ENCODE data around the gene GRID1. TPM values are rescaled to one million over a fixed set of nuclear protein-coding genes. Genes with fewer than 3 reads are reported as not detected.

The GRID1 gene
- total RNA-seq, 1 donor from 2014 or later: under 0.01 TPM

DNA sequence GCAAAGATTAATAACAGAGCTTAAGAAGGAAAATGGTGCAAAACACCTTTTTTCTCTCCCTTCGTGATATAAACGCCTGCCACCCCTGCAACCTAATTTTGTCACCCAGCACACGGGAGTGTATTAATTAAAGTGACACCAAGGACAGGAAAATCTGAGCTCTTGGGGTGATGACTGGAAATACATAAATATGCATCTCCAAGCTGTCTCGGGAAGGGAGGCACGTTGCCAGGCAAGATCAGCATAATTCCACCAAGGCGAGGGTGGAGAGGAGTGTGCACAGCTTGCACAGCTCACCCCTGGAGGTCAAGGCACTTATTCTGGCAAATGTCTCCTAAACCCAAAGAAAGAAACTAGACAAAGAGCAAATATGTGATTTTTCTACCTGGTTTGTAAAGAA, 700.9 kb downstream of the GRID1 start:
- DNase-seq (ENCODE audit: low read depth in 2 of 2): no peak

DNA sequence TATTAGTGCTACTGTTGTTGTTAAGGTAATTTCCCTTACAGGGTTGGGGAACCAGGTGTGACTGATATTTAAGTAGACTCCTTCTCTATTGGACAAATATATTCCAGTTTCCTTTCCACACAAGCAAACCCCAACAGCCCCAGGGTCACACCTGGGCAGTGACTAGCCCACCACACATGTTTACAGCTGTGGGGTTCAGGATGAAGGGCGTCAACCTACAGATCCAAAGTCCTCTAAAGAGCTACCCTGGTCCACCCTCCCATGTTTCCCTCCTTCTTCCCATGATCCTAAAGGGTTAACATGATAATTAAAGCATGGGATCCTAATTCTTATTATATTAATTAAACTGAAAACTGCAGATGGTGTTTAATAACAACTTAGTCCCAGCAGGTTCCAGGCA, 701.5 kb downstream of the GRID1 start:
- DNase-seq (ENCODE audit: low read depth in 2 of 2): no peak

DNA sequence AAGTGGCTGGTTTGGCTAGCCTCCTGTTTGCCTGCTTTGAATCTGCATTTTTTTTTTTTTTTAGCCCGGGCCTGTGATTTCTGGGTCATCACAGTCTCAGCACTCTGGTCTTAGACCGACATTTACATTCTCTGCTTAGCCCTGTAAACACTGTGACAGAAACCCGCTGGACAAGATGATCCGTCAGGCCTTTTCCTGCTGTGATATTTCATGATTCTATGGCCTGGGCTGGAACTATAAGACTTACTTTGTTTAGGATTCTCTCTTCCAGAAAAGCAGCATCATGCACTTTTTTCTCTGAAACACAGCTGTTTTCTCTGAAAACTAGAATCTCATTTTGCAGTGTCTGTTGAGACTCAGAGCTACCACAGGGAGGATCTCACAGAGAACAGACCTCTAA, 705.5 kb downstream of the GRID1 start:
- no peak for DNase-seq (ENCODE audit: low read depth in 2 of 2)

DNA sequence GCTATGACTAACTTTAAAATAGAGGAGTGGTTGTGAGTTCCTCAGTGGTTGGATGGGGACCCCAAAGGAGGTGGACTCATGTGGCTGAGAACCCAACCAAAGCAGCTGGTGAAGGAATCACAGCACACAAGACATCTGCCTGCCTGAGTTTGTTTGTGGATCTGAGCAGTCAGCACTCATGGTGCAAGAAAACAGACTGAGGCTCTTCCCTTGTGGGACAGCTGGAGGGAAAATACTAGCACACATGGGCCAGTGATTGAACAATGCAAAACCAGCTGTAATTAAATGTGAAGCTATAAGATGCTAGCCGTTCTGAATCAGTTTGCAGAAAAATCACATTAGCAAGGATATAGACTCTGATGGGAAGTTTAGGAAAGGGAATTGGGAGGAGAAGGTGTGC, 707.3 kb downstream of the GRID1 start:
- DNase-seq (ENCODE audit: low read depth in 2 of 2): no peak

DNA sequence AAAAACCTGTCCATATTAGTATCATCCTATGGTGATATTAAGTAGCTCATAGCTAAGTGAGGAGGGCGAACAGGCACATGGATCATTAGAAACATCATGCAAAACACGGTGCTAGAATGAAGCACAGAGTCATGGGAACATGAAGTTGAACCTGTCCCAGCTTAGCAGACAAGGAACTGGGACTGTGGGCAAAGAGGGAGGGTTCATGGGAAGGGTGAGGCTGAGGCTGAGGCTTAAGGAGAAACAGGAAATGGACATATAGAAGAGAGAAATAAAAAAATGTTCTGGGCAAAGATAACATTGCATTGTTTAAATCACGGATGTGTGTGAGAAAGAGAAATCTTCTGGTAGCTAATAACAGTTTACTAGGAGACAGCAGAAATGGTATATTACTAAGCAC, 708.1 kb downstream of the GRID1 start:
- DNase-seq (ENCODE audit: low read depth in 2 of 2): peak in 1 of 2 donors; percentile 76

DNA sequence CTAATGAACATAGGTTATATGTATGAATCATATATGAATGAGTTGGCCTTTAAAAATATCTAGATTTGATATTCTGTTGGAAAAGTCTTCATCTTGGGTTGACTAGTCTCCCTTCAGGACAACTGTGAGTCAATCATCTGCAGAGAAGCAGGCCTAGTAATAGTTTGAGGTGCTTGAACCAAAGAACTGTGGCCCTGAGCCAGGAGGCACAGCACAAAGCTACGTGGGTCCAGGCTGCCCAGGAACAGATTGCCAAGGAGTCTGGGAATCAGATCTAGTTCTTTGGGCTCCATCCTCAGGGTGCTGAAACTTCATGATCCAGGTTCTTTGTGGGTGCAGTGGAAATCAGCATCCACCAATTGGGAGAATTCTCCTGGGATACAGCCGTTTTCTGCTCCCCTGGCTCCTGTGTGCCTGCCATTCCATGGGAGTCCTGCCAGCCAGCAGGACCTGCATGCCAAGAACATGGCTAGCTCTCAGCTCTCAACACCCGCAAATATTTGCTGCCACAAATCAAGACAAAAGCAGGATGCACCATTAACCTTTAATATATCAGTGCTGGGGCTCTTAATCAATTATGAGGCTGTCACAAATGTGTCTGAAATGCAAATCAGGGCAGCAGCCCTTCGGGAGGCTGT, 709.0 kb downstream of the GRID1 start:
- no peak for DNase-seq (ENCODE audit: low read depth in 2 of 2)

DNA sequence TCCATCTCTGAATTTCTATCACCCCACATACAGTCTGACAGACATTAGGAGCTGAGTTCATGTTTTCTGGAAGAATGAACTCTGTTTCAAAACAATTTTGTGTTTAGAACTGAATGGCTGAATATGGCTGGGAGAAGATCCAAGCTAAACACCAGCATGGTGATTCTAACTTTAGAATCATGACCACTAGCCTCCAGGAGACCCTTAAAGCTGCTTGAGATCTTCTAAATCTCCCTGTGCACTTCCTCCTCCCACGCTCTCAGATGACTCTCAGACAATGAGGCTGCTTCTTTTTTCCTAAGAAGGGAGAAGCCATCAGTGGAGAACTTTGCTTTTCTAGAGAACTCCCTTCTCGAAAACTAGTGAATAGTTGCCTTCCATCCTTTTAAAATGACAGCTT, 711.2 kb downstream of the GRID1 start:
- DNase-seq (ENCODE audit: low read depth in 2 of 2): no peak

DNA sequence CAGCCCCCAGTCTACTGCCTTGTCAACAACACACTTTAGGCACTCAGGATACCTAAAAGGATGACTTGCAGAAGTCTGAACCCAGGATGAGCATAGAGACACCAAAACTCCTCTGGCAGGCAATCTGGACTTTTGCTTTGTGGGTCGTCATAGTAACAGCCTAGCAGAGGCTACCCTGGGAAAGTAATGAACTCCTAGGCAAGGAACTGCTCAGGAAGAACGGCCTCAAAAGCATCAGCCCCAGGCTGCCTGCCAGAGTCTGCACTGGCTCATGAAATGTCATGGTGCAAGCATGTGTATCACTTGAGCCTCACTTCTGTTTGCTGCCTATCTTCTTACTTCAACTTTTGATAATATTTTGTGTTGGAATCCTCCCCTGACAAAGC, 715.1 kb downstream of the GRID1 start:
- DNase-seq (ENCODE audit: low read depth in 2 of 2): no peak

DNA sequence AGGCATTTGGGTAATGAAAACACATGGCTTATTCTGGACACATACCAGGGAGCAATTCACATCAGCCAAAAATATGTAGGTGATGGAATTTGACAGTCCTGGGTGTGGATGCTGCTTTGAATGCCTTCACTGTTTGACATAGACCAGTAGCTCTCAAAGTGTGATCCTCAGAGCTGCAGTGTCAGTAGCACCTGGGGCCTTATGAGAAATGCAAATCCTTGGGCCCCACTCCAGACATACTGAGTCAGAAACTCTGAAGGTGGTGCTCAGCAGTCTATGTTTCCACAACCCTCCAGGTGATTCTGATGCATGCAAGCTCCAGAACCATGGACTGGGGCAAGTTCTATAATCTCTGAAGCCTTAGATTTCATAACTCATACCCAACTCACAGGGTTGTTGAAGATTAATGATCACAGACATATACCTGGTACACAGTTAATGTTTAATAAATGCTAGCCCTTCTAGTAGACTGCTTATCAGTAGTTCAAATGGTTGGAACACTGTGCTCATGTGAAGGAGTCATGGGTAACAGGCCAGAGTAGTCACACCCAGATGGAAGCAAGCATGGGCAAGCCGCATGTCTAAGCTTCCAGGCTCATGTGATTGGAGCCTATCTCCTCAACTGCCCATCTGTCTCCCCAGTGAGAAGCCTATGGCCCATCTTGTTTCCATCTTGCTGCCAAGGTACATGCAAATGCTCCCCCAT, 715.7 kb downstream of the GRID1 start:
- no peak for DNase-seq (ENCODE audit: low read depth in 2 of 2)

DNA sequence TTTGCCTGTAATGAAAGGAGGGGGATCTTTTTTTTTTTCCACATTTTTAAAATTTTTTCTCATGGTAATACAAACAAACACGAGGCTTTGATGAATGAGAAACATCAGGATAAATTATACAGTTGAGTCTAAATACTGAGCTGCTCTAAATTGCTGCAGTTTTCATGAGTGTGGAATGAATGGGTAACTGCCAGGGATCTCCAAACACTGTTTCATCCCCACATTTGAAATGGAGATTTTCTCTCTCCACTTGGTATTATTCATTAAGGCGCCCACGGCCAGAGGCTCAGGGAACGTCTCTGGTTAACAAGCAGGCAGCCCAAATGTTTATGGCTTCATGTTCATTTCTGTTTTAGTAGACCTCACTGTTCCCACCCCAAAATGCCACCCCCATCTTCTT, 717.1 kb downstream of the GRID1 start:
- no peak for DNase-seq (ENCODE audit: low read depth in 2 of 2)

DNA sequence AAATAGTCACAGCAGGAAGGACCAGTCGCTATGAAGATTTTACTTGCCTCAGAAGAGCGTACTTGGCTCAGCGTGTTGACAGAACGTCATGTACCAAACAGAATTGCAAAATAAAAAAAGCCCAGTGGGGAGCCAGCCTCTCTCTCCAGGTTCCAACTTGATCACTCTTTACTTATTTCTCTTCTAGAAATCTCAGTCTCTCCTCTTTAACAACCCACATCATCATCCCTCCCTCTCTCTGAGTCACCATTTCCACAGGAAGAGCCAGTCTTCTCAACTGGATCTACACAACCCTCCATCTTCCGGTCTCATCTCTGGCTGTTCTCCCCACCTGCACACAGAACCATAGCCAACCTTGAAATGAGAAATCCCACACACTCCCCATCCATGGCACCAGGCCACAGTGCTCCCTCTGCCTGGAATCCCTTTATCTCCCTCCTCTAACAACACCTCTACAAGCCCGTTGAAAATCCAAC, 718.3 kb downstream of the GRID1 start:
- peak; percentile 61 to 73 for DNase-seq (ENCODE audit: low read depth in 2 of 2)

DNA sequence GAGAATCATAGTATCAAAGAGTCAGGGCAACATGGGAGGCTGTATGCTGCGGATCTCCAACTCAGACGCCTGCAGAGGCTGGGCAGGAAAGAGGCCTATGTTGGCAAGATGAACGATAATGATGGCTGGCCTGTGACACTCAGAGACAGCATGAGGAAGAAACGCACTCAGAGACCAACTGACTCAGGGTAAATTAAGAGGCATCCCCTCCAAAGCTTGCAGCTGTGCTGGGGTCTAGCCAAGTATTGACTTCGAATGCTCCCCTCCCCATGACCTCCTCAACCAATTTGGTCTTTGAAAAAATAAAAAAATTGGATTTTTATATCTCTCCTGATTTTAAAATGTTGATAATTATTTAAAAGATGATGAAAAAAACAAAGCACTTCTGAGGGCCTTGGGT, 718.9 kb downstream of the GRID1 start:
- no peak for DNase-seq (ENCODE audit: low read depth in 2 of 2)

DNA sequence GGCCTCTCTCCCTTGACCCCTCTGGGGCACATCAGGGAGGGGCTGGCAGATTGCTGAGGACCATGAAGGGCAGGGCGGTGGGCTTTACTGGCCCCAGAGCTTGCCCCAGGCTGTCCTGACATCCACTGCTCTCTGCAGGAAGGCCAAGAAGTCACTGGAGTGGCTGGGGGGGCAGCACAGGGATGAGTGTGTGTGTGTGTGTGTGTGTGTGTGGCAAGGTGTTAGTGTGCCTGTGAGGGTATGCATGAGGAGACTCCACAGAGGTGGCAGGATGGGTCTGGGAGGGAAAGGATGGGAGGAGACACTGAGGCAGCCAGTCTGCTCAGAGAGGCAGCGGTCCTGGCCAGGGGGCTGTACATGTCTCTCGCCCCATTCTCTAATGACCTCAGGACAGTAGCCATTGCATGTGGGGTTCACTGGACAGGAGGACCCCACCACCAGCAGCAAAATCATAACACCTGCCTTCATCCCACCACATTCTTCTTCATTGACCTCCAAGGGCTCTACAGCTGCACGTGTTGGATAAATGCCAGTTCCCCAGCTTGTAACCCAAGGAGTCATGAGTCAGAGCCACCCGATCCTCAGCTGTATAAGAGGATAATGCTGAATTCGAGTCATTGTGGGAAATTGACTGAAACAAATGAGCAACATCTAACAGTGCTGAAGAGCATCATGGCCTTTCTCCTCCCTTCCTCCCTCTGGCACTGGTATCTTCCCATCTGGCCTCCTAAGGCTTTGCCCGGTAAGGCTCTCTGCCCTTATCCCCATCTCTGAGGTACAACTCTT, 720.5 kb downstream of the GRID1 start:
- peak in 1 of 2 donors; percentile 65 for DNase-seq (ENCODE audit: low read depth in 2 of 2)

DNA sequence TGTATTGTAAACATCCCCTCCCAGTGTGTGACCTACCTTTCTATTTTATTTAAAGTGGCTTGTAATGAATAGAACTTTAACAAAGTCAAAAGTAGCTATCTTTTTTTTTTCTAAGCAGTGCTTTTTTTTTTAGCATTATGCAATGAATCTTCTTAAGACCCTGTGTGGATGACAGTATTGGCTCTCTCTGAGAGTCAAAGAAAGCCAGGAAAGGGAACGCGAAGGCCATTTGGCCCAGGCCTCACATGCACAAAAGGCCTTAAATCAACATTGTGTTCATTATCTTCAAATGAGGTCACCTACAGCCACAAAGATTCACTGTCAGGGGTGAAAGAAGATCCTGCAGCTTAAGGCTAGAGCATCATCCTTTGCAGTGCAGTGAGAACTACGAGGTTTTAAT, 721.5 kb downstream of the GRID1 start:
- no peak for DNase-seq (ENCODE audit: low read depth in 2 of 2)

DNA sequence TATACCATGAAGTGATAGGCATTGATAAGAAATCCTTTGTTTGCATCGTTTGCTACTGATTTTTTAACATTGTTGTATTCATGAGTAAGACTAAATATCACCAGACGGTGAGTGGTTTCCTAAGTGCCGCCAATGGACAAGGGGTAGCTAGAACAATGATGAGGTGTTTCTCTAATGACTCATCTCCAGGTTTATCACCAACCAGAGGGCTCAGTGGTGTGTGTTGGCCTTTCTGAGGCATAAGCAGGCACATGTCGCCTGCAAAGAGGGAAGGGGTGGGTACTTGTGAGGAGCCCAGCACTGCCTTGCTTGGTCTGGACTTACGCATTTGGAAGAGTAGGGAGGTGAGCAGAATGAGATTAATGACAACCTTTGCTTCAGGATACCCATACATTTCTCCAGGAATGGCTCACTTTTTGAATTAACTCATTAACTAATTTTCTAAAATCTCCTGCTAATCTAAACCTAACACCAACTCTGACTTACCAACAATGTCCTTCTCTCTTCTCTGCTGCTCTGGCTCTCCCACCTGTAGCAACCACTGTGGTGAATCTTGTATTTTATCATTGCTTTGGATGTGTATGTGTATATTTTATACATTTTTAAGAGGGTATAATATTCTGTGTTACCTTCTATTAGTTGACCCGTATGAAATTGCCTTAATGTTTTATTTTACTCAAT, 722.6 kb downstream of the GRID1 start:
- peak; percentile 48 to 92 for DNase-seq (ENCODE audit: low read depth in 2 of 2)

DNA sequence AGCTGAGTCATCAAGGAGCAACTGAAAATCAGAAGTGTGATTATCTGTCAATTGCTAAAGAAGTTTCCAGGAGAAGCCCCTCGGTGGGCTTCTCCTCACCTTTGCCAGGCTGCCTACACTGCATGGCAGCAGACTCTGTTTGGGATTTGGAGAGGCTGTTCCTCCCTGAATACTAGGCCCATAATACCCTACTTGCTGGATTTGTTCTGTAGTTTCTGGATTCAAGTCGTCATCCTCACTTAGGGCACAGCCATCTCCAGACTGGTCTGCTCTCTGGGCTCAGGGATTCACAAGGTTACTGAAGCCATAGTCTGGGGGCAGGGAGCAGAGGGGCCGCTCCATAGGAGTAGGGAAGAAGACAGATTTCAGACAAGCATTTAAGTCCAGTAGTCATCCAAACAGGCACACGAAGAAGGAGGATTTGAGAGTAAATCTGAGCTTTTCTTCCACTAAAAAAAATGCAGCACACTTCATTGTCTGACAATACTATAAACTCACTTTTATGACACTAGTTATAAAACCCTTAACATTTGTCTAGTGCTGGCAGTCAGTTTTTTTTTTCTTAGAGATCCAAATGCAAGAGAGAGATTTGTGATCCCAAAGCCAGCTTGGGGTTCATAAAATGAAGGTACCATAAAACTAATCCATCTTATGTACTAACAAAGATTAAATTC, 723.3 kb downstream of the GRID1 start:
- DNase-seq (ENCODE audit: low read depth in 2 of 2): no peak

DNA sequence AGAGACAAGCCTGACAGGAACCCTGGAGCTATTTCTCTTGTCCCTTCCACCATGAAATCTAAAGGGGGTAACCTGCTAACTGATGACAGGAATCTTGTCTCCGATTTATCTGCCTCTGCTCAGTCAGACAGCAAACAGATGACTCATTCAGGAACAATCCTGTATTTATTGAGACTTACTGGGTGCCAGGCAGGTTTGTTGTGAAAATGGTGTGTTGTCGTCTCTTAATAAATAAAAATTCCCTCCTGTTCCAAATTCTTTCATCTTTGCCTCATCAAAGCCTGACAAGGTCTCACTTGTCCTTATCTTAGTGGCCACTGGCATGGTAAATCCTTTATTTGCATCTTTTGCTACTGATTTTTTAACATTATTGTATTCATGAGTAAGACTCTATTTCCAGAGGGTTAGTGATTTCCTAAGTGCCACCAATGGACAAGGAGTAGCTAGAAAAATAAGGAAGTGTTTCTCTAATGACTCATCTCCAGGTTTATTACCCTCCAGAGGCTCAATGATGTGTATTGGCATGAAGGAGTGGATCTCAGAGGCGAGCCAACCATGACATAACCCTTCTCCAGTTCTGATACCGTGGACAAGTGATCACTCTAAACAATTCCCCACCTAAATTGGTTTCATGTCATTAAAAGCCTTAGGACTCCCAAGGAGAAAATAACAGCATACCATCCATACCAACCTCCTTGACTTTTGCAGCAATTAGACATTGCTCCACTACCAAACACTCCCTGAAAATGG, 724.0 kb downstream of the GRID1 start:
- peak; percentile 15 to 81 for DNase-seq (ENCODE audit: low read depth in 2 of 2)

DNA sequence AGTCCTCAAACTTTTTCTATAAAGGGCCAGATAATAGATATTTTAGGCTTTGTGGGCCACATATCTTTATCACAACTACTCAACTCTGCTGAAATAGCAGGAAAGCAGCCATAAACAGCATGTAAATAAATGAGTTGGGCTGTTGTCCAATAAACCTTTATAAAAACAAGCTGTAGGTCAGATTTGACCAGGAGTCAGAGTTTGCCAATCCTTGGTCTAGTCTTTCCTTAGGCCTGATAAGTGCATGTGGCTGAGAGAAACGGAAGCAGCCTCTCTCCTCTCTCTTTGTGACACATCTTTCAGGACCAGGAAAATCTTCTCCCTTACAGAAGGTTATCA, 724.5 kb downstream of the GRID1 start:
- DNase-seq (ENCODE audit: low read depth in 2 of 2): no peak

DNA sequence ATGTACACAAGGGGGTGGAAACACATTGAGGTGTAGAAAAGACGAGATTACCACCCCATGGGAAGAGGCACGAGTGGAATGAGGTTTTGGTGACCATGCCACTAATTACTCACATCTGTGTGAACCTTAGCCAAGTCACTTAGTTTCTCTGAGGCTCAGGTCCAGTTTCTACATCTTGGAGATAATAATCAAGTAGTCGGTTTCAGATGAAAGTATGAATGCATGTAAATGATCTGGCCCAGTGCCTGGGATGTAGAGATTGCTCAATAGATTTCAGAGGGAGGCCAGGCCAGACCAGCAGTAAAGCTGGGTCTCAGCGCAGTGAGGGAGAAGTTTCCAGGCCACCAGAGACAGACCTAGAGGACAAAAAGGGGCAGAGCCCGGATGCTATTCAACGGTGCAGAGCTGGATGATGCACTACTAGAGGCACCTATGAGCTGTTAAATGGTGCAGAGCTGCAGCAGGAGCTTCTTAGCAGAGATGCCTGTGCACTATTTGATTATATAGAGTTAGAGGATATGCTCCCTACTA, 725.1 kb downstream of the GRID1 start:
- peak in 1 of 2 donors; percentile 17 for DNase-seq (ENCODE audit: low read depth in 2 of 2)

DNA sequence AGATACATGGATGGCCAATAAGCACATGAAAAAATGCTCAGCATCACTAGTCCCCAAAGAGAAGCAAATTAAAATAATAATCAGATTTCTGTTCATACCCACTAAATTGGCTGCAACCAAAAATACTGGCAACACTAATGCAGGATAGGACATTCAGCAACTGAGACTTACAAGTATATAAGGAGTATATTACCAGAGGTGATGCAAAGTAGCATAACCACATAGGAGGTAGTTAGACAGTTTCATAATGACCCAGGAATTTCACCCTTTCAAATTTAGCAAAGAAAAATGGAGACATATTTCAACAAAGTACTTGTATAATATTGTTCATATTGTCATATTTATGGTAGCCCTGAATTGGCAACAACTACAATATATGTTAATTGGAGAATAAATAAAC, 727.8 kb downstream of the GRID1 start:
- DNase-seq (ENCODE audit: low read depth in 2 of 2): no peak

DNA sequence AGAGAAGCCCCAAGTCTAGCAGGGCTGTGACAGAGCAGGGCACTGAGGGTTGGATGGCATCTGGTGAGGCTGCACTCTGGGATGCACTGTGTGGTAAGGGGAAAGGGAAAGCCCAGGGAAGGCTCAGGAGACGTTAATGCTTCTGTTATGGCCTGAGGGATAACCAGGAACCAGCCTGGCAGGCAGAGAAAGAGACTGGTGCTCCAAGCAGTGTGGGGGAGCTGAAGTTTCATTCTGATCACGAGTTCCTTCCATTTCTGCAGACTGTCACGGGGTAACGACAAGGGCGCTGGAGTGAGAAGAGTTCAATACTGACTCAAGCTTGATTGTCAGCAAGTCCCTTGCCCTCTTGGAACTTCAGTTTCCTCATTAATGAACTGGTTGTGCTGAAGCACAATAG, 730.9 kb downstream of the GRID1 start:
- DNase-seq (ENCODE audit: low read depth in 2 of 2): no peak

All from dermis microvascular lymphatic vessel endothelial cell (primary cell).